Mammary epithelial cell (primary cell): Measurements from ENCODE around the gene ADCY9.

Experiments used
- CTCF ChIP-seq, 2 donors: IDR thresholded peaks in 1 of 2; conservative IDR thresholded peaks in 1 of 2; 2 replicates each; pipeline ENCODE4 v1.5.1; 2011 to 2012; ENCODE audit warnings: inconsistent platforms in 2 of 2, low read length in 2 of 2, mild to moderate bottlenecking in 2 of 2, control low read depth in 1 of 2, low read depth in 1 of 2; ENCODE audit not compliant: insufficient read depth in 1 of 2; ENCODE audit errors: extremely low read depth in 1 of 2
- EZH2 ChIP-seq: IDR thresholded peaks from 2 replicates; pipeline ENCODE4 v1.6.1; 2012; ENCODE audit warnings: low read length, inconsistent platforms, borderline replicate concordance

- TF ChIP-seq CTCF (conservative IDR thresholded peaks at IDR 0.05 in 1 of 2, IDR thresholded peaks at IDR 0.05 in 1 of 2; ENCODE audit: extremely low read depth in 1 of 2, insufficient read depth in 1 of 2, low read depth in 1 of 2, low read length in 2 of 2) (no peak), EZH2 (no peak)
Observed at GRCh38 chr16:4002121-4002520, 114.1 kb downstream of the ADCY9 start.
